WTC11 (cell line): ENCODE data around the gene RFNG. TPM values are rescaled to one million over a fixed set of nuclear protein-coding genes. Genes with fewer than 3 reads are reported as not detected.

Experiments
- ATAC-seq: fragments of 200-7000 bp; cut with Tn5 transposase; 2 replicates; pipeline ENCODE4 v1.10.0; 2021; ENCODE audit warnings: mild to moderate bottlenecking, moderate library complexity
- CTCF ChIA-PET: fragments of 300-600 bp; sonication (Branson Sonifier 250); formaldehyde crosslinking; loops from one replicate; lab custom pipeline; 2021; ENCODE audit warnings: antibody characterized with exemption; lab: Charles Lee
- POLR2A ChIA-PET: fragments of 350-600 bp; sonication (Branson Sonifier 250); formaldehyde crosslinking; loops from one replicate; lab custom pipeline; 2021; ENCODE audit warnings: antibody characterized with exemption; lab: Charles Lee
- DNase-seq: peaks from one replicate; pipeline ENCODE4 v3.0.0; 2021; ENCODE audit warnings: low spot score
- H3K27ac Mint-ChIP-seq: 2 replicates; pipeline ENCODE4 v1.8.0; 2021; ENCODE audit warnings: mixed read lengths
- H3K27me3 Mint-ChIP-seq: 2 replicates; pipeline ENCODE4 v1.8.0; 2021; ENCODE audit warnings: low read depth, mild to moderate bottlenecking, moderate library complexity, mixed read lengths
- H3K36me3 Mint-ChIP-seq: 2 replicates; pipeline ENCODE4 v1.8.0; 2021; ENCODE audit warnings: mixed read lengths
- H3K4me1 Mint-ChIP-seq: 2 replicates; pipeline ENCODE4 v1.8.0; 2022; ENCODE audit warnings: mixed read lengths
- H3K4me3 Mint-ChIP-seq: 2 replicates; pipeline ENCODE4 v1.8.0; 2021; ENCODE audit warnings: mild to moderate bottlenecking, moderate library complexity, mixed read lengths
- H3K9me3 Mint-ChIP-seq: 2 replicates; pipeline ENCODE4 v1.8.0; 2021; ENCODE audit warnings: mixed read lengths
- CREM ChIP-seq: sonication (generic); formaldehyde crosslinking; IDR thresholded peaks from 2 replicates; pipeline ENCODE4 v1.8.1; 2022; ENCODE audit warnings: mild to moderate bottlenecking, missing genetic modification reagents, moderate library complexity
- FOXJ3 ChIP-seq: sonication (generic); formaldehyde crosslinking; IDR thresholded peaks from 2 replicates; pipeline ENCODE4 v1.9.0; 2021; ENCODE audit warnings: missing genetic modification reagents, mild to moderate bottlenecking, borderline replicate concordance
- FOXK1 ChIP-seq: sonication (generic); formaldehyde crosslinking; IDR thresholded peaks from 2 replicates; pipeline ENCODE4 v1.8.0; 2022; ENCODE audit warnings: mild to moderate bottlenecking, moderate library complexity, missing genetic modification reagents
- HMGA2 ChIP-seq: fragments of 250-450 bp; sonication (Bioruptor Pico); IDR thresholded peaks from 2 replicates; pipeline ENCODE4 v1.4.0; 2021; ENCODE audit warnings: mild to moderate bottlenecking, moderate library complexity
- IRF2 ChIP-seq: sonication (generic); formaldehyde crosslinking; IDR thresholded peaks from 2 replicates; pipeline ENCODE4 v1.8.0; 2022; ENCODE audit warnings: low read depth, missing genetic modification reagents, borderline replicate concordance
- JAZF1 ChIP-seq: fragments of 250-450 bp; sonication (Bioruptor Pico); IDR thresholded peaks from 2 replicates; pipeline ENCODE4 v1.9.0; 2021; ENCODE audit warnings: moderate library complexity, mild to moderate bottlenecking, inconsistent platforms
- KAT7 ChIP-seq: sonication (generic); formaldehyde crosslinking; IDR thresholded peaks from 2 replicates; pipeline ENCODE4 v1.8.1; 2023; ENCODE audit warnings: missing genetic modification reagents, mild to moderate bottlenecking, borderline replicate concordance
- NFYB ChIP-seq: sonication (generic); formaldehyde crosslinking; conservative IDR thresholded peaks from 2 replicates; pipeline ENCODE4 v1.8.0; 2022; ENCODE audit warnings: low read depth, missing genetic modification reagents
- NR3C1 ChIP-seq: sonication (generic); formaldehyde crosslinking; conservative IDR thresholded peaks from 2 replicates; pipeline ENCODE4 v1.8.1; 2023; ENCODE audit warnings: low read depth, mild to moderate bottlenecking, missing genetic modification reagents
- PREB ChIP-seq: sonication (generic); formaldehyde crosslinking; IDR thresholded peaks from 2 replicates; pipeline ENCODE4 v1.8.1; 2022; ENCODE audit warnings: mild to moderate bottlenecking, missing genetic modification reagents, moderate library complexity, borderline replicate concordance
- RELA ChIP-seq: sonication (generic); formaldehyde crosslinking; IDR thresholded peaks from 2 replicates; pipeline ENCODE4 v1.8.1; 2022; ENCODE audit warnings: missing genetic modification reagents, mild to moderate bottlenecking, borderline replicate concordance
- RORB ChIP-seq: fragments of 250-450 bp; sonication (Bioruptor Pico); IDR thresholded peaks from 2 replicates; pipeline ENCODE4 v1.9.0; 2021; ENCODE audit warnings: mild to moderate bottlenecking
- TP53 ChIP-seq: sonication (generic); formaldehyde crosslinking; IDR thresholded peaks from 2 replicates; pipeline ENCODE4 v1.8.1; 2023; ENCODE audit warnings: mild to moderate bottlenecking, missing genetic modification reagents
- USF2 ChIP-seq: sonication (generic); formaldehyde crosslinking; IDR thresholded peaks from 2 replicates; pipeline ENCODE4 v1.8.1; 2023; ENCODE audit warnings: mild to moderate bottlenecking, missing genetic modification reagents, moderate library complexity
- ZMAT4 ChIP-seq: fragments of 250-450 bp; sonication (Bioruptor Pico); IDR thresholded peaks from 2 replicates; pipeline ENCODE4 v1.9.0; 2021; ENCODE audit warnings: mild to moderate bottlenecking
- ZNF317 ChIP-seq: sonication (generic); formaldehyde crosslinking; IDR thresholded peaks from 2 replicates; pipeline ENCODE4 v1.8.1; 2023; ENCODE audit warnings: low read depth, mild to moderate bottlenecking, moderate library complexity, missing genetic modification reagents, borderline replicate concordance
- ZNF425 ChIP-seq: fragments of 250-450 bp; sonication (Bioruptor Pico); conservative IDR thresholded peaks from 2 replicates; pipeline ENCODE4 v1.9.0; 2021; ENCODE audit warnings: mild to moderate bottlenecking
- ZNF512 ChIP-seq: sonication (generic); formaldehyde crosslinking; IDR thresholded peaks from 2 replicates; pipeline ENCODE4 v1.8.1; 2022; ENCODE audit warnings: missing genetic modification reagents, borderline replicate concordance
- ZSCAN18 ChIP-seq: fragments of 250-450 bp; sonication (Bioruptor Pico); IDR thresholded peaks from 2 replicates; pipeline ENCODE4 v2.1.2; 2022; ENCODE audit warnings: mild to moderate bottlenecking, moderate library complexity
- total RNA-seq: library from RNA; stranded (reverse); gene quantifications from 3 replicates; pipeline ENCODE4 v1.2.3, GENCODE V29; 2021

RFNG gene
- total RNA-seq, 1 experiment from 2014 or later: 41.6 TPM

GRCh38 chr17:82065193-82065637 lies 13.6 kb upstream of the RFNG start (continued):
- TF ChIP-seq USF2 (CRISPR knock-in tag) (no peak), TP53 (no peak), NFYB (CRISPR knock-in tag) (no peak), KAT7 (CRISPR knock-in tag) (no peak)

- Mint-ChIP-seq H3K9me3 (no peaks in the 10 kb centered on the region), H3K4me3 (peak overlapping the region; percentile 67), H3K27me3 (no peaks in the 10 kb centered on the region; the same call in 1 of the 2 replicates), H3K36me3 (peaks cover 3% of the 10 kb centered on the region; the same call in 1 of the 2 replicates)
- POLR2A ChIA-PET: no interaction called here
- no peak for TF ChIP-seq IRF2 (CRISPR knock-in tag)
- TF ChIP-seq ZNF317 (CRISPR knock-in tag): no peak
- no peak for TF ChIP-seq RORB
- no peak for TF ChIP-seq FOXJ3 (CRISPR knock-in tag)
- no peak for TF ChIP-seq NR3C1 (CRISPR knock-in tag)
- TF ChIP-seq ZMAT4 (CRISPR knock-in tag): no peak
- TF ChIP-seq JAZF1 (CRISPR knock-in tag): no peak
- TF ChIP-seq ZNF512: no peak
- no peak for TF ChIP-seq PREB
- TF ChIP-seq CREM: no peak
- TF ChIP-seq, all 79 proteins: peak for 0
- no peak overlapping the region for H3K27ac Mint-ChIP-seq
- no peak; the same call in 1 of the 2 replicates for ATAC-seq
- H3K4me1 Mint-ChIP-seq: 0 out of 2 replicates have a peak, but pooled peaks cover 2% of the 10 kb centered on the region
- CTCF ChIA-PET: interaction anchor here (1.4 to 3.4 kb wide), 4 partner anchors 27 to 89 kb away, joined by 5 to 19 read pairs (median 8); partner anchors contain the start of gene DCXR
- DNase-seq: no peak
These were observed 13.0 kb upstream of the RFNG start for GRCh38 chr17:82064433-82065192.

GRCh38 chr17:82063424-82064415 lies 12.1 kb upstream of the RFNG start:
- no peak for DNase-seq
- H3K36me3 Mint-ChIP-seq: peaks cover 3% of the 10 kb centered on the region; the same call in 1 of the 2 replicates
- no peaks in the 10 kb centered on the region for H3K9me3 Mint-ChIP-seq
- H3K4me1 Mint-ChIP-seq: 0 out of 2 replicates have a peak, but pooled peaks cover 2% of the 10 kb centered on the region
- ChIA-PET POLR2A (no interaction called here), CTCF (interaction anchor here (0.7 to 2.6 kb wide), 4 partner anchors 26 to 90 kb away, joined by 3 to 19 read pairs (median 6); partner anchors contain the start of gene DCXR)
- H3K4me3 Mint-ChIP-seq: peak overlapping the region; percentile 67
- no peaks in the 10 kb centered on the region for H3K27me3 Mint-ChIP-seq
- no peak overlapping the region for H3K27ac Mint-ChIP-seq
- ATAC-seq: no peak
- TF ChIP-seq FOXK1 (CRISPR knock-in tag) (no peak), HMGA2 (CRISPR knock-in tag) (no peak), ZNF425 (CRISPR knock-in tag) (no peak), ZSCAN18 (no peak), PREB (no peak), RELA (CRISPR knock-in tag) (no peak)
